Measurements from ENCODE around the gene EFNA5. TPM values are rescaled to one million over a fixed set of nuclear protein-coding genes. Genes with fewer than 3 reads are reported as not detected.

Gene EFNA5
- total RNA-seq, 4 donors from 2014 or later, result 2.4 to 9.2 (median 3.9) TPM

DNA sequence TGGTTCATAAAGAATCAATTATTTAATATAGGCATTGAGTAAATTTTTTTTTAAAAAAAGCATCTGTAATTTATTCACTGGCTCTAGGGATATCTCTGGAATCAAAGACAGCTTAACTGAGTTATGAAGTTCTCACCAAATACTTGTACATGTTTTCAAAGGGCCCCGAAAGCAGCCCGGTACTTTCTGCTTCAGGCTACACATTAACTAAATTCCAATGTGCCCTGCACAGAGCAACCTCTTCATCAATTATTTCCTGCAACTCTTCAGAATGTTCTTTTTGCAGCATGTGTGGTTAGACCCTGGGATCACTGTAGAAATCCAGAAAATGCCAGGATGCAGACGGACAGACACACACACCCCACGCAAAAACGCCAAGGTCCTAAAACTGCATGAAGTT, 209.0 kb downstream of the EFNA5 start:
- no peaks in the 10 kb centered on the region for H3K4me1 ChIP-seq
- H3K4me3 ChIP-seq, result no peak overlapping the region
- no peaks in the 10 kb centered on the region for H3K9me3 ChIP-seq
- no peaks in the 10 kb centered on the region for H3K36me3 ChIP-seq
- H3K27ac ChIP-seq, result no peak overlapping the region
- ATAC-seq, result no peak
- TF ChIP-seq POLR2A (IDR thresholded peaks at IDR 0.05), result no peak
- TF ChIP-seq EP300 (IDR thresholded peaks at IDR 0.05), result no peak
- TF ChIP-seq, protein P1, sequence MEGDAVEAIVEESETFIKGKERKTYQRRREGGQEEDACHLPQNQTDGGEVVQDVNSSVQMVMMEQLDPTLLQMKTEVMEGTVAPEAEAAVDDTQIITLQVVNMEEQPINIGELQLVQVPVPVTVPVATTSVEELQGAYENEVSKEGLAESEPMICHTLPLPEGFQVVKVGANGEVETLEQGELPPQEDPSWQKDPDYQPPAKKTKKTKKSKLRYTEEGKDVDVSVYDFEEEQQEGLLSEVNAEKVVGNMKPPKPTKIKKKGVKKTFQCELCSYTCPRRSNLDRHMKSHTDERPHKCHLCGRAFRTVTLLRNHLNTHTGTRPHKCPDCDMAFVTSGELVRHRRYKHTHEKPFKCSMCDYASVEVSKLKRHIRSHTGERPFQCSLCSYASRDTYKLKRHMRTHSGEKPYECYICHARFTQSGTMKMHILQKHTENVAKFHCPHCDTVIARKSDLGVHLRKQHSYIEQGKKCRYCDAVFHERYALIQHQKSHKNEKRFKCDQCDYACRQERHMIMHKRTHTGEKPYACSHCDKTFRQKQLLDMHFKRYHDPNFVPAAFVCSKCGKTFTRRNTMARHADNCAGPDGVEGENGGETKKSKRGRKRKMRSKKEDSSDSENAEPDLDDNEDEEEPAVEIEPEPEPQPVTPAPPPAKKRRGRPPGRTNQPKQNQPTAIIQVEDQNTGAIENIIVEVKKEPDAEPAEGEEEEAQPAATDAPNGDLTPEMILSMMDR (IDR thresholded peaks at IDR 0.05), result no peak
- TF ChIP-seq POLR2AphosphoS5 (IDR thresholded peaks at IDR 0.05), result no peak
- no peaks in the 10 kb centered on the region for H3K27me3 ChIP-seq
- 91 to 100% methylated on average over 3 to 5 of the region's 5 CpGs for WGBS, 2 donors (ENCODE audit: low coverage in 1 of 2)

DNA sequence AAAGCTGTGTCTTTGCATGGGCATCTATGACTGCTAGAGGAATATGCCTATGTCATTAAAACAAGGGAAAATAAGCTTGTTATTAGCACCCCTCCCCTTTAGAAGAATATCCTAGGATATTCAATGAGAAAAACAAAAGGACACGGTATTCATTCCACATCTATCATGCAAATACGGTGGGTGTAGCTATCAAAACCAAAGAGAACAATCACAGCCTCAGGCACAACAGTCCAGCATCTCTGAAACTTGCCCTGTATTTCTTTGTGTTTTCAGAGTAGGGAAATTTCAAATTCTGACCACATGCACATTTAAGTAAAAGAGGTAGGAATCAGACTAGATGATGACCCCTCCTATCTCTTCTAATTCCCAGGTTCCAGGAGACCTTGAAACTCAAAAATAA, 209.9 kb downstream of the EFNA5 start:
- TF ChIP-seq POLR2A (IDR thresholded peaks at IDR 0.05) (no peak), POLR2AphosphoS5 (IDR thresholded peaks at IDR 0.05) (no peak), EP300 (IDR thresholded peaks at IDR 0.05) (no peak)
- TF ChIP-seq, protein P1 (IDR thresholded peaks at IDR 0.05), result no peak
- no peak for ATAC-seq
- Histone ChIP-seq H3K27me3 (no peaks in the 10 kb centered on the region), H3K27ac (no peak overlapping the region), H3K9me3 (no peaks in the 10 kb centered on the region), H3K36me3 (no peaks in the 10 kb centered on the region), H3K4me3 (no peak overlapping the region), H3K4me1 (no peaks in the 10 kb centered on the region)
- 60 to 72% methylated on average over 1 to 2 of the region's 2 CpGs for WGBS, 2 donors (ENCODE audit: low coverage in 1 of 2)

DNA sequence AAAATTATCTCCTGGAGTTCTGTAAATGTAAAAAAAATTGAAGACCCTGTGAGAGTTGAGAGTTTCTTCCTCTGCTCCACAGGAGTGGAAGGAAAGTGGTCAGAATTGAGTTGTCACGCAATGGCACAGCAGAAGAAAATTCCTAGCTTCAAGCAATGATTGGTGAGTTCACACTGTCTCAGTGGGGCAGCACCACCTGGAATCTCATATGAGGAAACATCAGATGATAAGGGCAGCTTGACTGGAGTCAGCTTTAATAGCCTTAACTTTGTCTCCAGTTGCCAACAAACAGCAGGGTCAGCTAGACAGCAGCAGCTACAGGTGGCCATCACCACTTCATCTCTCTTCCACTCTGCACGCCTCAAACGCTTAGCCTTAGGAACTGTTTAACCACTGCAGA, 211.1 kb downstream of the EFNA5 start:
- H3K4me3 ChIP-seq, result no peak overlapping the region
- H3K36me3 ChIP-seq, result no peaks in the 10 kb centered on the region
- no peak for ATAC-seq
- WGBS, 2 donors (ENCODE audit: low coverage in 1 of 2), result 92% methylated on average over 2 to 3 of the region's 3 CpGs
- no peaks in the 10 kb centered on the region for H3K27me3 ChIP-seq
- H3K9me3 ChIP-seq, result no peaks in the 10 kb centered on the region
- TF ChIP-seq POLR2AphosphoS5 (IDR thresholded peaks at IDR 0.05) (no peak), EP300 (IDR thresholded peaks at IDR 0.05) (no peak), POLR2A (IDR thresholded peaks at IDR 0.05) (no peak)
- TF ChIP-seq, protein P1 (IDR thresholded peaks at IDR 0.05), result no peak
- no peaks in the 10 kb centered on the region for H3K4me1 ChIP-seq
- no peak overlapping the region for H3K27ac ChIP-seq

DNA sequence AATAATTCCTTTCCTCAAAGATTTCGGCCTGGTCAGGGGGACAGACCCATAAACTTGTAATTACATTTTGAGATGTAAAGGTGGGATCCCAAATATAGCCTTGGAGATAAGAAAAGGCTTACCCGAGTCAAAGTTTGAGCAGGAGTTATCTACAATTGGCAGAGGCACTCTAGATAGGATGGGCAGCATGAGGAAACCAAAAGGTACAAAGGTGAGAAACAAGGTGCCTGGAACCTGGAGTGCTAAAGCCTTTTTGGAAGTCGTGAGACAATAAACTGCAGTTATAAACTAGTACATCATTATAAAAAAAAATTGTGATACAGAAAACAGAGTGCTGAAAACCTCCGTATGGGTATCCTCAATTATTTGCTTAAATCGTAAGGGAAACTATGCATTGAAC, 212.4 kb downstream of the EFNA5 start:
- Histone ChIP-seq H3K9me3 (no peaks in the 10 kb centered on the region), H3K4me3 (no peak overlapping the region), H3K27ac (no peak overlapping the region), H3K4me1 (no peaks in the 10 kb centered on the region), H3K27me3 (no peaks in the 10 kb centered on the region), H3K36me3 (no peaks in the 10 kb centered on the region)
- ATAC-seq, result no peak
- WGBS, 2 donors (ENCODE audit: low coverage in 1 of 2), result 87 to 94% methylated on average over 2 to 5 of the region's 5 CpGs
- TF ChIP-seq POLR2A (IDR thresholded peaks at IDR 0.05), result no peak
- TF ChIP-seq EP300 (IDR thresholded peaks at IDR 0.05), result no peak
- TF ChIP-seq, protein P1 (IDR thresholded peaks at IDR 0.05), result no peak
- TF ChIP-seq POLR2AphosphoS5 (IDR thresholded peaks at IDR 0.05), result no peak

DNA sequence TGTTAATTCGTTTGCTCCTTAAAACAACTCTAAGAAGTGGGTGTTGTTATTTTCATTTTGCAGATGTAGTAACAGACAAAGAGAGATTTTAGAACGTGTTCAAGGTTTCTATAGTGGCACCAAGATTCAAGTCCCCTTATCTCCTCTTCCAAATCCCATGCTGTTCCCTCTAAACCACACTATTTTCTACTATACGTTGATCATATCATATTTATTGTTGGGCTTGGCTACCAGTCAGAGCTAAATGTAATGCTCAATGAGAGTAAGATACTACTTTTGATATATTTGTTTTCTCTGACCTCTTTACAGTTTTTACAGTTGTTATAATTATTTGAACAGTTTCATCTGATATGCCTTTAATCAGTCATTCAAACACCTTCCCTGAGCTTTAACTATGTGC, 212.9 kb downstream of the EFNA5 start:
- no peak for TF ChIP-seq EP300 (IDR thresholded peaks at IDR 0.05)
- TF ChIP-seq POLR2A (IDR thresholded peaks at IDR 0.05), result no peak
- TF ChIP-seq, protein P1 (IDR thresholded peaks at IDR 0.05), result no peak
- no peak for TF ChIP-seq POLR2AphosphoS5 (IDR thresholded peaks at IDR 0.05)
- ATAC-seq, result no peak

More for the DNA sequence above, 212.9 kb downstream of the EFNA5 start:
- no peak overlapping the region for H3K4me3 ChIP-seq
- H3K27ac ChIP-seq, result no peak overlapping the region
- H3K36me3 ChIP-seq, result no peaks in the 10 kb centered on the region
- no peaks in the 10 kb centered on the region for H3K27me3 ChIP-seq
- no peaks in the 10 kb centered on the region for H3K4me1 ChIP-seq
- WGBS, 2 donors (ENCODE audit: low coverage in 1 of 2), result 42 to 63% methylated on average over 3 of the region's 3 CpGs
- no peaks in the 10 kb centered on the region for H3K9me3 ChIP-seq

Measured in gastroesophageal sphincter (tissue), 4 donors.